NCI-H2029 (cell line): ENCODE data around the gene PLB1.

Experiments used
- DNase-seq: peaks from one replicate; lab custom pipeline; 2025; lab: John Stamatoyannopoulos, UW

PLB1 gene

DNA sequence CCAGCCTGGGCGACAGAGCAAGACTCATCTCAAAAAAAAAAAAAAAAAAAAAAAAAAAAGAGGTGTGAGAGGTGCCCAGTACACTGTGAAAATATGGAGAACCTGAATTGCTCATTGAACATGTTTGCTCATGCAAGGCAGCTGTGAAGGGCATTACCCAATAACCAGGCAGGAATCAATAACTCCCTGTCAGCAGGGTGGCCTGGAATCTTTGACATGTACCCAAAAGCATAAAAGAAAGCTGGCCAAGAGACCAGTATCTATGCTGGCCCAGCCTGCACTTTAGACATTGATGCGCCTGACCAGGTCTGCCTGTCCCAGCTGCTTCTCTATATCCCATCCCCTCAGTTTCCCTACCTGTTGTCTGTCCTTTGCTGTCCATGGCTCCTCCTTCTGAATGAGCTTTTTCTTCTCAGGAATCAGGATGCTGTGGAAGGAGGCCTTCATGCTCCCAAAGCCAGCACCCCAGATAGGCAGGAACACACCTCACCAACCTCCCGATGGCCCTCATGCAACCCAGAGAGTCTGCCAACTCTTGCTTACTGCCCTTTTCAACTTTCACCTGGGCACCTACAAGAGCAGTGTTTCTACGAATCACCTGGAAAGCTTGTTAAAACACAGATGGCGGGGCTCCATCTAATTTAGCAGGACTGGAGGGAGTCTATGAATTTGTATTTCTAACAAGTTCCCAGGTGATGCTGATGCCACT is 172.4 kb downstream of the PLB1 start:
- no peak for DNase-seq

DNA sequence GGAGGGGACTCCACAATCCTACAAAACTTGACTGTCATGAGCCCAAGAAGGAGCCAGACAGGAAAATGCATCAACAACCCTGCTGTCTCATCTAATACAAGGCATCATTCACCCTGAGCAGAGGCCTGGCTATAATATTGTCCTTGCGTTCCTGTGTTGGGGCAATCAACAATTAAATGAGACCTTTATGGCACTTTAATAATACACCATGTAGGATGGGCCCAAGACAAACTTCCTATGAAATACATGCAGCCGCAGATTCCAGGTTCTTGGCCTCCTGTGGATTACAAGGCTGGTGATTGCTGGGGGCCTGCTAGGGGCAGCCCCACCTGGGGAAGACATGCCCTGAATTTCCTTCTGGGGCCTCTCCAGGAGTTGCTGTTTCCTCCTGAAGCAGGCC is 173.0 kb downstream of the PLB1 start:
- DNase-seq: no peak

DNA sequence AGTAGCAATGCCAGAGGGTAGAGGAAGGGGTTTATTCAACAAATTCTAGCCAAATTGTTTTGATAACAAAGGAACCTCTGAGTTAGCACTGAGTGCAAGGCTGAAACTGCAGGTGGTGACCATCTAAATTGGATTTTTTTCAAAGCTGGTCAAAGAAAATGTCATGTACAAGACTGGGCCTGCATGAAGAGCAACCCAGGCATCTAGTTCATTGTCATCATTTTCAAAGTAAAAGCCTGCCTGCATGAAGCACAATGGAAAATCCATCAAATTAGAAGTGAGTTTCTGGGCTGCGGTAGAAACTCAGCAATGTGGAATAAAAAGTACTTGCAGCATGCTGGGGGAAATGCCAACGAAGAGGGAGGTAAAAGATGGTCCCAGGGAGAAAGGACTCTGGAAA is 175.0 kb downstream of the PLB1 start:
- no peak for DNase-seq

DNA sequence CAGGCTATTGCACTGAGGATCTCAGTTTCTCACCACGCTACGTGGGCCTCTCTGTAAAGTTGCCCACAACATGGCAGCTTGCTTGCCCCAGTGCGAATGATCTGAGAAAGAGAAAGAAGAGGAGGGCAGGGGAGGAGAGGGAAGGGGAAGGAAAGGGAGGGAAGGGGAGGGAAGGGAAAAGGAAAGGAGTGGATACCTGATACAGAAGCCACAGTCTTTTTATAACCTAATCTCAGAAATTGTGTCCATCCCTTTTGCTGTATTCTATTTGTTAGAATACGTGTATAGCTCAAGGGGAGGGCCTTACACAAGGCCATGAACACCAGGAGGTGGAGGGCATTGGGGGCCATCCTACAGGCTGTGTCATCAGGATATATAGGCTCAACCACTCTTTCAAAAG is 177.5 kb downstream of the PLB1 start:
- DNase-seq: no peak

DNA sequence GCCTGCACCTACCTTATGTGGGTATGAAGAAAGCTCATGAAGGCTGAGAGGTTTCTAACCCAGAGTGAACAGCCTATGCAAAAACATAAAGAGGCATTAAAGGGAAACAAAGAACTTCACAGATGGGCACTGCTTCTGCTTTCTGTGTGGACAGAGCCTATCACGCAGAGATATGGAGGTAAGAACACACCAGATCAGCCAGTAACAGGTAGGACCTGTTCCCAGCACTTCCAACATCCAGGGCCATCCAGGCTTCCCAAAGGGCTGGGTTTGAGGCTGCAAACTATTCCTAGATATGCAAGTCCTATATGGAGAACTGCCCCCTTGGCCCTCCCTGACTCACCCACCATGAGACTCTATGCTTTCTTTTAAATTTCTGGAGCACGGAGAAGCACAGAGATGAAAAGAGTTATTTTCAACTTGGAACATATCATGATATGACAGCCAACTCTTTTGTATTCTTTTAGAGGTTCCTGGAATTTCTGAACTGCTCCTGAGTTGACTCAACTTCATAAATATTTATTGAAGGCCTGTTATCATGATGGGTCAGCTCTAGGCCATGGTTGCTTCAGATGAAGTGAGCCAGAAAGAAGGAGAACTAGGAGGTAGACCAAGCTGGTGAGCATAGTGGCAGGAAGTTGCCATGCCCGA is 178.3 kb downstream of the PLB1 start:
- no peak for DNase-seq

DNA sequence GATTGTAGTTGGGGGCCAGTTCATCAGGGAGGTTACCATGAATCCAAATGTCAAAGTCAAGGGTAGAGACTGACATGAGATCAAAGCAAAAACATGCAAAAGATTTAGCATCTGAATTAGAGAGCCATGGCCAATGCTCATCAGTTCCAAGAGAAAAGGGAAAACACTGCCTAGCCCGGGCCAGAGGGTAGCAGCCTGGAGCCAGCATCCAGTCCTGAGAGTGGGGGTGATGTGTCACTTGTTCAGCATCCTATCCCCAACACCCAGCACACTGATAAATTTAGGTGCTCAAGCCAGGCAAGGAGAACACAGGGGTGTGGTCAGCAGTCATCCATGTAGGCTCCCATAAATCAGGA is 178.8 kb downstream of the PLB1 start:
- no peak for DNase-seq

DNA sequence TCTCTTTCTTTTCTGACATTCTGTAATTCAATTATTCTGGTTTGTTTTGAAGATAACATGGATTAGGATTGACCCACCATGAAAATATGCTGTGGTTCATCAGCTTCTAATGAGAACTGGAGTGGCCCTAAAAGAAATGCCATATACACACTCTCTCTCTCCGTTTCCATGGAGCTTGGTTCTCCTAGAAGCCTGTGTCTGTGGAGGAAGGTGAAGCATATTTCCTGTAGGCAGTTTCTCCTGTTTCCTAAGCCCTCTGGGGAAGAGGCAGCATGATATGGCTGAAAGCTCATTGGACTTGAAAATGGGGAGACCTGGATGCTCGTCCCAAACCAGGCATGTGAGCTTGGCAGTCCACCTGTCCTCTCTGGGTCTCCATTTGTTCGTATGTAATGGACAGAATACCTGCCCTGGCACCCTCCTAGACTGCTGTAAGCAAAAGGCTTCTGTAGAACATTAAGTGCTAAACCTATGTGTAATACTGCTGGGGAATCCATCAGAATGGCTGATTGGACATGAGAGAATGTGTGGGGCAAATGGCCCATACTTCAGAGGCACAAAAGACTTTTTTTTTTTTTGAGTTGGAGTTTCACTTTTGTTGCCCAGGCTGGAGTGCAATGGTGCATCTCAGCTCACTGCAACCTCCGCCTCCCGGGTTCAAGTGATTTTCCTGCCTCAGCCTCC is 180.4 kb downstream of the PLB1 start:
- DNase-seq: no peak

DNA sequence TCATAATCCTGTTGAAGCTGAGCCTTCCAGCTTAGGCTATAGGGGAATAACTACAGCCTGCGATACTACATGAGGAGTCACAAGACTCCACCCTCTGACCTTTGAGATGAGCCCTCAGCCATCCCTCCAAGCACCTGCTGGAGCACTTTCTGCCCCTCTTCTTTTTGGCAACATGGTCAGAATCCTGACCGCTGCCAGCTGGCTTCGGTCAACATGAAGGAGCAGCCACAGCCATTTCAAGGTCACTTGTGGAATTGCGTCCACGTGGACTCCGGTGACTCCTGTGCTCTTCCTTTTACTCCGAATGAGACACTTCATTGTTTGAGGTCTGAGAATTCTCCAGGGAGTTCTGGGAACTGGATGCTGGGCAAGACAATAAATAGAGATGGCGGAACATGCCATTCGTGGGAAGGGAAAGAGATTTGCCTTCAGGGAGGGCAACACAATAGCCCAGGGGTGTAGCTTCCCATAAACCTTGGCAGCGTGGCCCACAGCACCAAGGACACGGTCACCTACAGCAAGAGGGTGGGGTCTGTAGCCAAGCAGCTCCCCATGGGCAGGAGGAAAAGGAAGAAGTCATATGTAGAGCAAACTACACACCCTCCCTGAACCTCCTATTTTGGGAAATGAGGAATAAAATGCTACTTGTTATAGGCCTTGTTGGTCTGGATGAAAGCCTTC is 182.5 kb downstream of the PLB1 start:
- no peak for DNase-seq

DNA sequence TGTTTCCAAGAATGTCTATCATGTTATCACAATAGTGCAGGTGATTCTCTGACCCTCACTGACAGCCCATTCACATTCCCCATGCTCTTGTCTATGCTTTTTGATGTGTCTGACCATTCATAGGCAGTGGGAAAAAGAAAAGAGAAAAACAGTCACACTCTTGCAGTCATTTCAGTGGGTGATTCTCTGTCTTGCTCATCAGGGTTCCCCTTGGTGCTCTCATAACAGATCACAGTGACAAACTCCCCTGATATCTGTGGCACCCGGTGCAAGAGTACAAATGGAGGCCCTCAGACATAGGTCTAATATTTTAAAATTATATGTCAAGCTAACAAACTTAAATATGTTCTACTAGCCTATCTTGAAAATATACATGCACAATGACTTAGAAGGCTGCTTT is 183.1 kb downstream of the PLB1 start:
- no peak for DNase-seq

DNA sequence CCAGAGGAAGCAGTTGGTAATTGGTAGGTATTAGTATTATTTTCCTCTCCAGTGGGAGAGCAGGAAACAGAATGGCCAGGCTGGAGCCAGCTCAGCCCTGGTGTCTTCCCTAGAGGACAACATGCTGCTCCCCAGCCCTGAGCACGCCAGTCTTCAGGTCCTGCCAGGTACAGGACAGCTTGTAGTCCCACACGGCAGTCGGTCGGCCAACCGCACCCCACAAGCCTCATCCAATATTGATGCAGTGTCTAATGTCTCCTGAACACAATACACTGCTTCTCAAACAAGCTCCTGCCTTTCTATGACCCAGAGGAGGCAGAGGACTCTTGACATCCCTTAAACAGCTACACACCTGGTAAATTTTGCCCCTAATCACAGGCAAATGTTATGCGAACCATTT is 184.8 kb downstream of the PLB1 start:
- no peak for DNase-seq

DNA sequence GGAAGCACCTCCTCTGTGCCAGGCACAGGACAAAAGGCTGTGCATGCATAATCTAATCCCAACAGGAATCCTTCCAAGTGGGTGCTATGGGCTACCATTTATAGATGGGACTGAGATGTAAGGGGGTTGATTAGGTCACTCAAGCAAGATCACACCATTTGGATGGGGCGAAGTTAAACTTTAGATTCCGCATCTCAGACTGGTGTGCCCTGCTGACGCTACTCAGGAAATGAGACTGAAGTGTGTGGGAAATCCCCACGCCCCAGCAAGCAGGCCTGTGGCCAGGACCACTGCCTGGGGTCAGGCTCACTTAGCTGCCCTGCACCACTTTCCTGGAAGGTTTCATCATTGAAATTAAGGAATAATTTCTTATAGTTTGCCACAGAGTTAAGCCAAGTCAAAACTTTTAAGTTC is 185.3 kb downstream of the PLB1 start:
- DNase-seq: no peak

DNA sequence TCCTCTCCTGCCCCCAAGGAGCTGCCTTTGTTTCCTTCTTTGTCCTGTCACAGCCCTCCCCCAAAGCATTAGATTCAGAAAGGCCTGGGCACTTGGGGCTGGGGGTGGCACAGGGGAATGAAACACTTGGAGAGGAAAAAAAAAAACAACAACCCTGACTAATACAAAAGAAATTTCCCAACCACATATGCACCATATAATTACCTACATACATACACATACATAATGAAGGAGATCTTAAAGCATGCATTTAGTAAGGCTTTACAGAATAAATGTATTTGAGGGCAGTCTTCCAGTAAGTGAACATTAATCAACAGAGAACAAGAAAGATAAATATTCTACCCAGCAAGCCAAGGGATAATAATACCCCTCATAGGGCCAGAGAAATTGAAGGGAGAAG is 185.7 kb downstream of the PLB1 start:
- DNase-seq: no peak

DNA sequence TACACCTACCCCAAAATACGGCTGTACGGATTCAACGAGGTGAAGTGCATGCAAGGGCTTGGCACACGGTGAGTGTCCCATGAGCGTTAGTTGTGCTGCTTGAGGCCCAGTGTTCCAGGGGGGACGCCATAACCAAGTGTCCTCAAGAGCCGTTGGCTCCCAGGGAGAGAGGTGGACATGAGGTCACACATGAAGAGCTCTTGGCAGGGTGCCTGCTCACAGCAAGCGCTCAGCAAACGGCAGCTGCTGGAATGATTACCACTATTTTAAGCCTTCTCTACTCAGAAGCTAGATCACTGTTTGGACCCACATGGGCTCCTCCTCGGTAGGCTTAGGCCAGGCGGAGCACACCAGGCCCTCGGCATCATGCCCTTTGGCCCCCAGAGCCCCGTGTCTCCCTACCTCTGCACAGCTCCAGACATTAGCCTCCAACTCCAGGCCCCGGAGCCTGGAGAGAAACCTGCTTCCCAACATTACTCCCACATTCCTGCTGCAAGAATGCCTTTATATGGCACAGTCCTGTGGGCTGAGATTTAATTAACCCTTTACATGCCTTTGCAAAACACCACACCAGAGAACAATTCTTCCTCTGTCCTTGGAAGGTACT is 187.3 kb downstream of the PLB1 start:
- DNase-seq: peak; percentile 82

DNA sequence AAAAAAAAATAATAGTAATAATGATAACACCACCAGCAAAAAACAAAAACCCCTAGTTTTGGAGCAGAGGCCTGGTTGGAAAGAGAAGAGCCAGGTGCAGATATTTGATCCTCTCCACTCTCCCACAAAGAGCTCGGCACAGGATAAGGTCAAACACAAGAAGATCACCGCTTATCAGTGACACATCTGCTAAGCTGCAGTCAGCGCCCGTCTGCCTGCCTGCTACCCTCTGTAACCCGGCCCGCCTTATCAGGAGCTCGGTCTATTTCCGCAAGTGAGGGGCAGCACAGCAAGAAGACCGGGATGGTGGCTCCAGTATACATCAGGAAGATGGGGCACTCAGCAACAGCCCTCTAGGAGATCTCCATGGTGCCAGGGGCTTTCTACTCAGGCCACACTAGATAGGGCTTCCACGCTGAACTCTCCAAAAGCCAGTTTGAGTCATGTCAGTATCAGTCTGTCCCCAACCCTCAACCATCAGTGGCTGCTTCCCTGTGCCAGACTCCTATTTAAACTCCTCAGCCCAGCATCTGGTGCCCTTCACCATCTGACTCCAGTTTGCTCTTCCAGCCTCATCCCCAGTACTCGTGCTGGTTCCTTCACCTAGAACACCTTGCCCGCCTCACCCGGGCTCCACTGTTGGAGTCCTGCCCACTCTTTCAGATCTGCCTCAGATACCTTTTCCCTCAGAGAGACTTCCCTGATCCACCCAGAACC is 188.4 kb downstream of the PLB1 start:
- peak; percentile 76 for DNase-seq

DNA sequence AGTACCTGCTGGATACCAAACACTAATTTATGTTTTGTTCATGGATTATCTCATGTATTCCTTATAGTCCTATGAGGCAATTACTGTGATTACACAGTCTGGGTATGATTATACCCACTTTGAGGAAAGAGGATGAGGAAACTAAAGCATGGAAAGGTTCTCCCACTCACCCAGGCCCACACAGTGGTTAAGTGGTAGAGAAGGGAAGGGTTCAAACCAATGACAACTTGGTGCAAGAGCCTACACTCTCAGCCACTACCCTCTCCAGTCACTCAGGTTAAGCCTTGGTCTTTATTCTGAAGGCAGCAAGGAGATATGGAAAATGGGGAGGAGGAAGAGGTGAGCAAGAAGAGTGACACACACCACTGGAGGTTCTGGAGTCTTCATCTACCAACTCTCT is 191.3 kb downstream of the PLB1 start:
- no peak for DNase-seq

DNA sequence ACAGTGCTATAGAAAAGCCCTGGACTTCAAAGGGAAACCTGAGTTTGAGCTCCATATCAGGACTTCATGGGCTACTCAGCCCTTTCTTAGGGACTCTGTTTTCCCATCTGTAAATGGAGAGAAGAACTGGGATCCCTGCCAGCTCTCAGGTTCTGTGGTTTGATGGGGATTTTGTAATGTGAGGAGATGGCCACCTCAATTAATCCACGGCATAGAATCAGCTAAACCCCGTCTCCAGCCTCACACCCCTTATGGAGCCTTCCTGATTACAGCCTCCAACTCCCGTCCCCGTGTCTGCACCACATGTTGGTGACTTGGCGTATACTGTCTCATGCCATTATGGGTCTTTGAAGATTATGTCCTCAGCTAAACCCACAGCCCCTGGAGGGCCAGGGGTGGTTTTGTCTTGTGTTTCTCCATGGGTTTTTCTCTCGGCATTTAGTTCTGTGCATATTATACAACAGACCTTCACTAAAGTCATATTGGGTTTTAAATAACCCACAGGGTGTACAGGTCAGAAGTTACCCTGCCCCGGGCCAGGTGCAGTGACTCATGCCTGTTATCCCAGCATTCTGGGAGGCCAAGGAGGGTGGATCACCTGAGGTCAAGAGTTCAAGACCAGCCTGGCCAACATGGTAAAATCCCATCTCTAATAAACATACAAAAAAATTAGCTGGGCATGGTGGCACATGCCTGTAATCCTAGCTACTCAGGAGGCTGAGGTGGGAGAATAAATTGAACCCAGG is 192.0 kb downstream of the PLB1 start:
- no peak for DNase-seq

DNA sequence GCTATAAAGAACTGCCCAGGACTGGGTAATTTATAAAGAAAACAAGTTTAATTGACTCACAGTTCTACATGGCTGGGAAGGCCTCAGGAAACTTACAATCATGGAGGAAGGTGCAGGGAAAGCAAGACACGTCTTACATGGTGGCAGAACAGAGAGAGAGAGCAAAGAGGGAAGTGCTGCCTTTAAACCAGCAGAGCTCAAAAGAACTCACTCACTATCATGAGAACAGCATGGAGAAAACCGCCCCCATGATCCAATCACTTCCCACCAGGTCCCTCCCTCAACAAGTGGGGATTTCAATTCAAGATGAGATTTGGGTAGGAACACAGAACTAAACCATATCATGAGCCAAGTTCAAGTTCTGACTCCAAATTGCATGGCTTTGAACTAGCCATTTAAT is 193.0 kb downstream of the PLB1 start:
- no peak for DNase-seq

DNA sequence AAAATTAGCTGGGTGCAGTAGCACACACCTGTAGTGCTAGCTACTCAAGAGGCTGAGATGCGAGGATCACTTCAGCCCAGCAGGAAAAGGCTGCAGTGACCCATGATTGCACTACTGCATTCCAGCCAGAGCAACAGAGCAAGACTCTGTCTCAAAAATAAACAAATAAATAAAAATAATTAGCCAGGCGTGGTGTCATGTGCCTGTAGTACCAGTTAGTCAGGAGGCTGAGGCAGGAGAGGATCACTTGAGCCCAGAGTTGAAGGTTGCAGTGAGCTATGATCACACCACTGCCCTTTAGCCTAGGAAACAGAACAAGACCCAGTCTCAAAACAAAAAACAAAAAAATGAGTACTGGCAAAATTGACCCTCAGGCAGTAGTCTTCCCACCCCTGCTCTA is 193.9 kb downstream of the PLB1 start:
- DNase-seq: no peak

DNA sequence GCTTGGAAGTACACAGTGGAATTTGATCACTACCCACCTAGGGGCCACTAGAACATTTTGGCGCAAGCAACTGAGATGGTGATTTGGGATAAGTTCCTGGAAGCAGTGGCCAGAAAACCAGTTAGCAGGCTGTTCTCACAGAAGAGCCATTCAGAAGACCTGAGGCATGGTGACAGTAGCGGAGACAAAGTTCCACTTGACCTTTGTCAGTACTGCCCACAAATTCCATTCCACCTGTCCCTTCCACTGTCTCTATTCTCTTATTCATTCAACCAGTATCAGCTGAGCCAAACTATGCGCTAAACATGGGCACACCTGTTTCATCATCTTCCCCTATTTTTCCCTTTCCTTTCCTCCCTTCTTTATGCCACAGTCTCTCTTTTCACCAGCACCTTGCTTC is 196.6 kb downstream of the PLB1 start:
- DNase-seq: no peak

DNA sequence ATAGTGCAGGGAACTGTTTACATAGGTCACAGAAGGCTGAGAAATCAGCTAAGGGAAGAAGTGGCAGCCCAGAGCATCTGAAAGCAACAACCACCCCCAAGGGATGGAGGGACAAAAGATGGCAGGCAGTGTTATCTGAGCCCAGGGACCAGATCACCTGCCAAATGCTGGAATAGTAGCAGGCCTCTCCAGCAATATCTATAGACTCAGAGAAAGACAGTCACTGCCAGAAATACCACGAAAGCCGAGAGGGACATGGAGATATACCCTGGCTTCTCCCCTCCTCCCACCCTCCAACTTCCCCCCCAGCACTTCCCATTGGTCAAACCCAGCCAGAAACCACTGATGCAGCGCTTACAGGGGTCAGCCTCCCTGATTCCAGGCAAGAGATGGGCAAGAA is 197.4 kb downstream of the PLB1 start:
- DNase-seq: no peak
